NT2/D1 (cell line): ENCODE data around the gene AGPAT4.

ENCODE experiments used
- YY1 ChIP-seq: IDR thresholded peaks from 2 replicates; pipeline ENCODE4 v1.6.1; 2011; ENCODE audit not compliant: insufficient read length, insufficient read depth
- ZNF274 ChIP-seq: IDR thresholded peaks from 2 replicates; pipeline ENCODE4 v1.6.1; 2011; ENCODE audit warnings: mild to moderate bottlenecking, low read depth, low read length

DNA sequence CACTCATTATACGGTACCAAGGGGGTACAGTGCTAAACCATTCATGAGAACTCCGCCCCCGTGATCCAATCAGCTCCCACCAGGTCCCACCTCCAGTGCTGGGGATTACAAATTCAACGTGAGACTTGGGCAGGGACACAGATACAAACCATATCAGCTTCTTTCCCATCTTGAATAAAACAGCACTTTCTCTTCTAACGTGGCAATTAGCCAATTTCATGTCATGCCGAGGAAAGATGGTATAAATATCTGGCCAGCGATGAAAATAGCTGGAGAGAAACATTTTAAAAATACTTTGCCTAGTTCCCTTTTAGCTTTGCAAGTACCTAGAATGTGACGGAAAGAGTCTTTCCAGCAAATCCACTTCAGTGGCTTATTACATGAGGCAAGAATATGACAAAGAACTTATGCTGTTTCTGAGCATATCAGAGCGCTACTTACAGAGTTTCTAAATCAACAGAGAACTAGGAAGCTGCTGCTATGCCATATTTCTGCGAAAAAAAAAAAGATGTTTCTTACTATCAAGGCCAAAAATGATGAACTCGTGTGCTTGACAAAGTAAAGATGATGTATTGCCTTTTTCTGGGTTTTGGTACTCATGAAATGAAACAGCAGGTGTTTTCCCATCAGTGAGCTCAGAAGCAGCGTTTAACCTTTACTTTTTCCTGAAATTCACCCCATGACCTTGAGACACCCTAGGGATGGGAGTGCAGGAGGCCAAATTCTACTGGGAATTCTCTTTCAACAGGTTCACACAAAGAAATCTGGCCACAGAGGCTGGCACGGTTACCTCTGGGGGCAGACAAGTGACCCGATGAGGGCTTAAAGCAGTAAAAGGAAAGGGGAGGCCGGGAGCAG, 37.9 kb downstream of the AGPAT4 start:
- TF ChIP-seq YY1 (no peak), ZNF274 (no peak)
